GM10266 (cell line): ENCODE results near the gene MAX.
"Not testable (repeated sequence)": the region's sequence is repeated elsewhere in the genome, so short reads cannot be mapped to it uniquely, and the experiment has no call there.

Experiments used
- DNase-seq: peaks from one replicate; pipeline ENCODE4 v3.0.0; 2012; ENCODE audit errors: extremely low spot score
- CTCF ChIP-seq: IDR thresholded peaks from 2 replicates; pipeline ENCODE4 v1.5.1; 2012; ENCODE audit warnings: mild to moderate bottlenecking, low read depth; ENCODE audit not compliant: control insufficient read depth, insufficient read depth; ENCODE audit errors: missing control alignments

The MAX gene

GRCh38 chr14:65033181-65033580 is 69.1 kb downstream of the MAX start:
- no peak for TF ChIP-seq CTCF
- no peak for DNase-seq

- DNase-seq = no peak
- TF ChIP-seq CTCF = no peak
Observed at GRCh38 chr14:65032319-65032718, 70.0 kb downstream of the MAX start.

- not testable (repeated sequence) for DNase-seq
Observed at GRCh38 chr14:65031321-65031720, 71.0 kb downstream of the MAX start.

GRCh38 chr14:65028937-65029336 is 73.4 kb downstream of the MAX start:
- TF ChIP-seq CTCF = no peak
- DNase-seq = no peak

GRCh38 chr14:65027127-65027799 is 75.1 kb downstream of the MAX start:
- DNase-seq = no peak
- no peak for TF ChIP-seq CTCF

GRCh38 chr14:65026526-65026925 is 75.8 kb downstream of the MAX start:
- TF ChIP-seq CTCF = no peak
- DNase-seq = no peak

- no peak for TF ChIP-seq CTCF
- DNase-seq = no peak
Observed at GRCh38 chr14:65025818-65026217, 76.5 kb downstream of the MAX start.
